Neural progenitor cell (in vitro differentiated cells): ENCODE measurements around the gene RPL3. TPM values are rescaled to one million over a fixed set of nuclear protein-coding genes. Genes with fewer than 3 reads are reported as not detected.

ENCODE experiments used
- DNase-seq: peaks from one replicate; pipeline ENCODE4 v3.0.0-alpha.2; 2016; ENCODE audit warnings: low spot score
- H2AFZ ChIP-seq: fragments of 200-600 bp; sonication (generic); replicated peaks from 2 replicates; pipeline ENCODE4 v1.6.1; 2016; ENCODE audit warnings: antibody characterized with exemption
- H3F3A ChIP-seq: fragments of 200-600 bp; sonication (generic); 2 replicates; pipeline ENCODE4 v1.6.1; 2016; ENCODE audit warnings: antibody characterized with exemption, low read depth
- H3K27ac ChIP-seq: fragments of 200-600 bp; sonication (generic); 2 replicates; pipeline ENCODE4 v1.5.1; 2016; ENCODE audit warnings: mild to moderate bottlenecking
- H3K27me3 ChIP-seq: fragments of 200-600 bp; sonication (generic); 2 replicates; pipeline ENCODE4 v1.6.1; 2016; ENCODE audit warnings: mild to moderate bottlenecking, moderate library complexity
- H3K36me3 ChIP-seq: fragments of 200-600 bp; sonication (generic); 2 replicates; pipeline ENCODE4 v1.5.1; 2016
- H3K4me1 ChIP-seq: fragments of 200-600 bp; sonication (generic); 2 replicates; pipeline ENCODE4 v1.6.1; 2016; ENCODE audit warnings: mixed run types
- H3K4me2 ChIP-seq: fragments of 200-600 bp; sonication (generic); 2 replicates; pipeline ENCODE4 v1.6.1; 2016
- H3K4me3 ChIP-seq: fragments of 200-600 bp; sonication (generic); 2 replicates; pipeline ENCODE4 v1.5.1; 2016
- H3K79me2 ChIP-seq: fragments of 200-600 bp; sonication (generic); 2 replicates; pipeline ENCODE4 v1.6.1; 2016; ENCODE audit warnings: low read depth
- H3K9ac ChIP-seq: fragments of 200-600 bp; sonication (generic); 2 replicates; pipeline ENCODE4 v1.6.1; 2016
- H3K9me3 ChIP-seq: fragments of 200-600 bp; sonication (generic); 2 replicates; pipeline ENCODE4 v1.5.1; 2016; ENCODE audit warnings: low read depth
- H4K20me1 ChIP-seq: fragments of 200-600 bp; sonication (generic); 2 replicates; pipeline ENCODE4 v1.6.1; 2016; ENCODE audit warnings: low read depth
- H3K27ac Mint-ChIP-seq: 3 replicates; pipeline ENCODE4 v1.8.0; 2021; ENCODE audit warnings: mixed read lengths
- H3K27me3 Mint-ChIP-seq: 2 replicates; pipeline ENCODE4 v1.8.0; 2022; ENCODE audit warnings: low read depth, mild to moderate bottlenecking, inconsistent platforms, moderate library complexity, mixed read lengths; ENCODE audit not compliant: insufficient read depth
- H3K36me3 Mint-ChIP-seq: 3 replicates; pipeline ENCODE4 v1.8.0; 2021; ENCODE audit warnings: mixed read lengths
- H3K4me1 Mint-ChIP-seq: 3 replicates; pipeline ENCODE4 v1.8.0; 2021; ENCODE audit warnings: mixed read lengths
- H3K4me3 Mint-ChIP-seq: 3 replicates; pipeline ENCODE4 v1.8.0; 2021; ENCODE audit warnings: mild to moderate bottlenecking, moderate library complexity, mixed read lengths
- H3K9me3 Mint-ChIP-seq: 3 replicates; pipeline ENCODE4 v1.8.0; 2020; ENCODE audit warnings: mixed read lengths
- CTCF ChIP-seq: fragments of 200-600 bp; sonication (generic); IDR thresholded peaks from 2 replicates; pipeline ENCODE4 v1.5.1; 2017; ENCODE audit warnings: antibody characterized with exemption, mild to moderate bottlenecking
- EZH2 ChIP-seq: fragments of 200-600 bp; sonication (generic); IDR thresholded peaks from 2 replicates; pipeline ENCODE4 v1.6.1; 2017; ENCODE audit warnings: antibody characterized with exemption, mild to moderate bottlenecking, moderate library complexity
- EZH2phosphoT487 ChIP-seq: fragments of 200-600 bp; sonication (generic); IDR thresholded peaks from 2 replicates; pipeline ENCODE4 v1.6.1; 2017; ENCODE audit warnings: antibody characterized with exemption
- total RNA-seq: library from RNA; depleted of rRNA; stranded (reverse); fragments of >200 nt; gene quantifications from 2 replicates; pipeline ENCODE4 v1.2.3, GENCODE V29; 2015; ENCODE audit warnings: low replicate concordance

The RPL3 gene
- total RNA-seq, 1 donor from 2014 or later: 3,021 TPM

DNA sequence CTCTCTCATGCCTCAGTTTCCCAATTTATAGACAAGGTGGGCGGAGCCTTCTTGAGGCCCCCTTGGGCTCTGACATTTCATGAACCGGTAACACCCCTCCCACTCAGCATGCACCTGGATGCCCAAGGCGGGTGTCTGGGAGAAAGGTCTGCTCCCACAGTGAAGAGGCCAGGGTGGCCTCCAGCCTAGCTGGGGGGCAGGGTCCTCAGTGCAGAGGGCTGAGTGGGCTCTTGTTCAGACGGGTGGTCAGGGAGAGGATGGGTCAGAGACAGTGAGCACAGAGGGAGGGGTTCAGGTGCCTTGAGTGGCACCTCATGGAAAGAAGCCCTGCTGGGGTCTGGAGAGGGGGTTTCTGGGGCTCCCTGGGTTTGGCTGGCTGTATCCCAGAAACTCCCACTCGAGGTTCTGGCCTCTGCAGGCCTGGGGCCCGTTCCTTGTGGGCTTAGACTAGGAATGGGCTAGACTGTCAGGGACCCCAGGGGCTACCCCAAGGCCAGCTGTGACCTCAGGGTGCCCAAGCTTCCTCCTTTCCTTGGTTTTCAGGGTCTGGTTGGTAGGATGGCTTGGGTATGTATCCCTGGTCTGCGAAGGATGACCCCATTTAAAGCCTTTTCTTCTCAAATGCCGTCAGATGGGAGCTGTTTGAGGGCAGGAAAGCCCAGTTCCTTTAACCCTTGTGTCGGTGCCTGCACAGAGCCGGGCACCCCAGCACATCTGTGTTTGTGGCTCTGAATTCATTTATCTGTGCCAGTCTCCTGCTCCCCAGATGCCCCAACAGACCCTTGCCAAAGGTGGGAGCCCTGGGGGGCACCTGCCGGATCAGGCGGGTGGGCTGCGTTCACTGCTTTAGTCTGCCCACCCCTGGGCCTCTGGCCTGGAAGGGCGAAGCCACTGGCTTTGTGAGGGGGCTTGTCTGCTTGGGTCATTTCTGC, 31.6 kb upstream of the RPL3 start:
- Histone ChIP-seq H3K36me3 (no peaks in the 10 kb centered on the region), H4K20me1 (peaks cover 20% of the 10 kb centered on the region), H3K4me2 (peak overlapping the region; percentile 98), H3K4me1 (peaks cover 6% of the 10 kb centered on the region), H3K9me3 (no peaks in the 10 kb centered on the region), H3K79me2 (no peaks in the 10 kb centered on the region), H3K27me3 (peaks cover 12% of the 10 kb centered on the region), H2AFZ (peak overlapping the region; percentile 84), H3K9ac (no peak overlapping the region), H3K27ac (no peak overlapping the region), H3F3A (peaks cover 15% of the 10 kb centered on the region), H3K4me3 (peak overlapping the region; percentile 89)
- Mint-ChIP-seq H3K27me3 (peaks cover 5% of the 10 kb centered on the region), H3K4me3 (peak overlapping the region; percentile 94), H3K4me1 (peaks cover 27% of the 10 kb centered on the region), H3K36me3 (no peaks in the 10 kb centered on the region), H3K27ac (no peak overlapping the region), H3K9me3 (no peaks in the 10 kb centered on the region)
- TF ChIP-seq CTCF (no peak), EZH2phosphoT487 (no peak), EZH2 (no peak)
- no peak for DNase-seq

- Histone ChIP-seq H3K27me3 (peaks cover 12% of the 10 kb centered on the region), H3K36me3 (no peaks in the 10 kb centered on the region), H3K4me3 (peak within 1 kb of the TSS; percentile 89), H3F3A (peaks cover 15% of the 10 kb centered on the region), H2AFZ (peak within 1 kb of the TSS; percentile 84), H3K4me2 (peak within 1 kb of the TSS; percentile 98), H3K9me3 (no peaks in the 10 kb centered on the region), H3K4me1 (peaks cover 6% of the 10 kb centered on the region), H3K79me2 (no peaks in the 10 kb centered on the region), H3K27ac (no peak within 1 kb of the TSS), H4K20me1 (peaks cover 20% of the 10 kb centered on the region), H3K9ac (peak within 1 kb of the TSS; percentile 67)
- H3K27ac Mint-ChIP-seq: peak within 1 kb of the TSS; percentile 81
- TF ChIP-seq CTCF: peak; percentile 4
- no peak for TF ChIP-seq EZH2phosphoT487
- TF ChIP-seq EZH2: no peak
- peaks cover 27% of the 10 kb centered on the region for H3K4me1 Mint-ChIP-seq
- H3K36me3 Mint-ChIP-seq: no peaks in the 10 kb centered on the region
- H3K9me3 Mint-ChIP-seq: no peaks in the 10 kb centered on the region
- H3K27me3 Mint-ChIP-seq: peaks cover 5% of the 10 kb centered on the region
- H3K4me3 Mint-ChIP-seq: peak within 1 kb of the TSS; percentile 94
- peak; percentile 77 for DNase-seq
Observed at GRCh38 chr22:39349967-39350726, 30.7 kb upstream of the RPL3 start, which contains the start of gene SYNGR1. SYNGR1 (plus strand) TSS chr22:39349991; CDS start chr22:39350011, 20 bp downstream.

DNA sequence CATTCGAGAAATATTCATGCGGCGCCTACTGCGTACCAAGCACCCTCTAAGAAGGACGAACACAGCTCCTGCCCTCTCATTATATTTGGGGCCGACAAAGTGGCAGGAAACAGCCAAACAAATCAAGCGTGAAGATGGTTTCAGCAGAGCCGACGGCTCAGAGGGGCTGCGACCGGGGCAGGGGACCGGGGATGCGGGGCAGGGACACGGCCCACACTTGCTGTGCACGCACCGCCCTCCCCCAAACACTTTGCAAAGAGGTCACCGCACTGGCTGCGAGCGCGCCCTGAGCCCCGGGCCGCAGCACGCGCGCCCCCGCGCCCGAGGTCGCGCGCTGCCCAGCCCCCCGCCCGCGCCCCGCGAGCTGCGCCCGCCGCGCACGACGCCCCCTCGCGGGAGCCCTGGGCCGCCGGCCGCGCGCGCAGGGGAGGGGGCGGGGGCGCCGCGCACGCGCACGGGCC, 30.1 kb upstream of the RPL3 start:
- H3K9me3 Mint-ChIP-seq: no peaks in the 10 kb centered on the region
- H3K4me3 ChIP-seq: peak overlapping the region; percentile 89
- peak overlapping the region; percentile 98 for H3K4me2 ChIP-seq
- H2AFZ ChIP-seq: peak overlapping the region; percentile 76
- peaks cover 20% of the 10 kb centered on the region for H4K20me1 ChIP-seq
- no peaks in the 10 kb centered on the region for H3K36me3 Mint-ChIP-seq
- no peak overlapping the region for H3K9ac ChIP-seq
- H3K4me3 Mint-ChIP-seq: peak overlapping the region; percentile 89
- H3K9me3 ChIP-seq: no peaks in the 10 kb centered on the region
- H3K4me1 Mint-ChIP-seq: peaks cover 27% of the 10 kb centered on the region
- peaks cover 5% of the 10 kb centered on the region for H3K27me3 Mint-ChIP-seq
- H3F3A ChIP-seq: peaks cover 15% of the 10 kb centered on the region
- peak overlapping the region; percentile 81 for H3K27ac Mint-ChIP-seq
- DNase-seq: peak; percentile 88
- H3K79me2 ChIP-seq: no peaks in the 10 kb centered on the region
- H3K27me3 ChIP-seq: peaks cover 14% of the 10 kb centered on the region
- H3K4me1 ChIP-seq: peaks cover 6% of the 10 kb centered on the region
- no peak overlapping the region for H3K27ac ChIP-seq
- no peak for TF ChIP-seq EZH2
- TF ChIP-seq EZH2phosphoT487: no peak
- no peak for TF ChIP-seq CTCF
- no peaks in the 10 kb centered on the region for H3K36me3 ChIP-seq
